Measurements from ENCODE around the gene NAALADL2.

GRCh38 chr3:175248832-175249231 lies 389.7 kb downstream of the NAALADL2 start:
- TF ChIP-seq CTCF (IDR thresholded peaks at IDR 0.05) (no peak), EP300 (IDR thresholded peaks at IDR 0.05) (no peak)
